ENCODE data around the gene AGAP5. TPM values are rescaled to one million over a fixed set of nuclear protein-coding genes. Genes with fewer than 3 reads are reported as not detected.

Gene AGAP5
- total and polyA plus RNA-seq, 2 of the 13 experiments (the other 11 are each of a cell fraction or from before 2014, with no cell fraction given), result 5.3 to 7.9 TPM

GRCh38 chr10:73730153-73730906 lies 32.4 kb upstream of the AGAP5 start (continued):
- no peak for TF ChIP-seq ZNF549 (CRISPR knock-in tag; IDR thresholded peaks at IDR 0.05)
- peak; percentile 87 for TF ChIP-seq ZNF670 (CRISPR knock-in tag; IDR thresholded peaks at IDR 0.05; ENCODE audit: borderline replicate concordance)
- TF ChIP-seq PHF20 (CRISPR knock-in tag; IDR thresholded peaks at IDR 0.05), result peak; percentile 96
- TF ChIP-seq, protein P1, sequence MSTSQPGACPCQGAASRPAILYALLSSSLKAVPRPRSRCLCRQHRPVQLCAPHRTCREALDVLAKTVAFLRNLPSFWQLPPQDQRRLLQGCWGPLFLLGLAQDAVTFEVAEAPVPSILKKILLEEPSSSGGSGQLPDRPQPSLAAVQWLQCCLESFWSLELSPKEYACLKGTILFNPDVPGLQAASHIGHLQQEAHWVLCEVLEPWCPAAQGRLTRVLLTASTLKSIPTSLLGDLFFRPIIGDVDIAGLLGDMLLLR (CRISPR knock-in tag; IDR thresholded peaks at IDR 0.05), result peak; percentile 50; the same call in 1 of the 2 replicates
- TF ChIP-seq, protein P2, sequence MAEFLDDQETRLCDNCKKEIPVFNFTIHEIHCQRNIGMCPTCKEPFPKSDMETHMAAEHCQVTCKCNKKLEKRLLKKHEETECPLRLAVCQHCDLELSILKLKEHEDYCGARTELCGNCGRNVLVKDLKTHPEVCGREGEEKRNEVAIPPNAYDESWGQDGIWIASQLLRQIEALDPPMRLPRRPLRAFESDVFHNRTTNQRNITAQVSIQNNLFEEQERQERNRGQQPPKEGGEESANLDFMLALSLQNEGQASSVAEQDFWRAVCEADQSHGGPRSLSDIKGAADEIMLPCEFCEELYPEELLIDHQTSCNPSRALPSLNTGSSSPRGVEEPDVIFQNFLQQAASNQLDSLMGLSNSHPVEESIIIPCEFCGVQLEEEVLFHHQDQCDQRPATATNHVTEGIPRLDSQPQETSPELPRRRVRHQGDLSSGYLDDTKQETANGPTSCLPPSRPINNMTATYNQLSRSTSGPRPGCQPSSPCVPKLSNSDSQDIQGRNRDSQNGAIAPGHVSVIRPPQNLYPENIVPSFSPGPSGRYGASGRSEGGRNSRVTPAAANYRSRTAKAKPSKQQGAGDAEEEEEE (CRISPR knock-in tag; IDR thresholded peaks at IDR 0.05; ENCODE audit: borderline replicate concordance), result no peak
- TF ChIP-seq, protein P3, sequence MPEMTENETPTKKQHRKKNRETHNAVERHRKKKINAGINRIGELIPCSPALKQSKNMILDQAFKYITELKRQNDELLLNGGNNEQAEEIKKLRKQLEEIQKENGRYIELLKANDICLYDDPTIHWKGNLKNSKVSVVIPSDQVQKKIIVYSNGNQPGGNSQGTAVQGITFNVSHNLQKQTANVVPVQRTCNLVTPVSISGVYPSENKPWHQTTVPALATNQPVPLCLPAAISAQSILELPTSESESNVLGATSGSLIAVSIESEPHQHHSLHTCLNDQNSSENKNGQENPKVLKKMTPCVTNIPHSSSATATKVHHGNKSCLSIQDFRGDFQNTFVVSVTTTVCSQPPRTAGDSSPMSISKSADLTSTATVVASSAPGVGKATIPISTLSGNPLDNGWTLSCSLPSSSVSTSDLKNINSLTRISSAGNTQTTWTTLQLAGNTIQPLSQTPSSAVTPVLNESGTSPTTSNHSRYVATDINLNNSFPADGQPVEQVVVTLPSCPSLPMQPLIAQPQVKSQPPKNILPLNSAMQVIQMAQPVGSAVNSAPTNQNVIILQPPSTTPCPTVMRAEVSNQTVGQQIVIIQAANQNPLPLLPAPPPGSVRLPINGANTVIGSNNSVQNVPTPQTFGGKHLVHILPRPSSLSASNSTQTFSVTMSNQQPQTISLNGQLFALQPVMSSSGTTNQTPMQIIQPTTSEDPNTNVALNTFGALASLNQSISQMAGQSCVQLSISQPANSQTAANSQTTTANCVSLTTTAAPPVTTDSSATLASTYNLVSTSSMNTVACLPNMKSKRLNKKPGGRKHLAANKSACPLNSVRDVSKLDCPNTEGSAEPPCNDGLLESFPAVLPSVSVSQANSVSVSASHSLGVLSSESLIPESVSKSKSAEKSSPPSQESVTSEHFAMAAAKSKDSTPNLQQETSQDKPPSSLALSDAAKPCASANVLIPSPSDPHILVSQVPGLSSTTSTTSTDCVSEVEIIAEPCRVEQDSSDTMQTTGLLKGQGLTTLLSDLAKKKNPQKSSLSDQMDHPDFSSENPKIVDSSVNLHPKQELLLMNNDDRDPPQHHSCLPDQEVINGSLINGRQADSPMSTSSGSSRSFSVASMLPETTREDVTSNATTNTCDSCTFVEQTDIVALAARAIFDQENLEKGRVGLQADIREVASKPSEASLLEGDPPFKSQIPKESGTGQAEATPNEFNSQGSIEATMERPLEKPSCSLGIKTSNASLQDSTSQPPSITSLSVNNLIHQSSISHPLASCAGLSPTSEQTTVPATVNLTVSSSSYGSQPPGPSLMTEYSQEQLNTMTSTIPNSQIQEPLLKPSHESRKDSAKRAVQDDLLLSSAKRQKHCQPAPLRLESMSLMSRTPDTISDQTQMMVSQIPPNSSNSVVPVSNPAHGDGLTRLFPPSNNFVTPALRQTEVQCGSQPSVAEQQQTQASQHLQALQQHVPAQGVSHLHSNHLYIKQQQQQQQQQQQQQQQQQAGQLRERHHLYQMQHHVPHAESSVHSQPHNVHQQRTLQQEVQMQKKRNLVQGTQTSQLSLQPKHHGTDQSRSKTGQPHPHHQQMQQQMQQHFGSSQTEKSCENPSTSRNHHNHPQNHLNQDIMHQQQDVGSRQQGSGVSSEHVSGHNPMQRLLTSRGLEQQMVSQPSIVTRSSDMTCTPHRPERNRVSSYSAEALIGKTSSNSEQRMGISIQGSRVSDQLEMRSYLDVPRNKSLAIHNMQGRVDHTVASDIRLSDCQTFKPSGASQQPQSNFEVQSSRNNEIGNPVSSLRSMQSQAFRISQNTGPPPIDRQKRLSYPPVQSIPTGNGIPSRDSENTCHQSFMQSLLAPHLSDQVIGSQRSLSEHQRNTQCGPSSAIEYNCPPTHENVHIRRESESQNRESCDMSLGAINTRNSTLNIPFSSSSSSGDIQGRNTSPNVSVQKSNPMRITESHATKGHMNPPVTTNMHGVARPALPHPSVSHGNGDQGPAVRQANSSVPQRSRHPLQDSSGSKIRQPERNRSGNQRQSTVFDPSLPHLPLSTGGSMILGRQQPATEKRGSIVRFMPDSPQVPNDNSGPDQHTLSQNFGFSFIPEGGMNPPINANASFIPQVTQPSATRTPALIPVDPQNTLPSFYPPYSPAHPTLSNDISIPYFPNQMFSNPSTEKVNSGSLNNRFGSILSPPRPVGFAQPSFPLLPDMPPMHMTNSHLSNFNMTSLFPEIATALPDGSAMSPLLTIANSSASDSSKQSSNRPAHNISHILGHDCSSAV (CRISPR knock-in tag; IDR thresholded peaks at IDR 0.05; ENCODE audit: borderline replicate concordance), result no peak
- peak; percentile 66; the same call in 1 of the 2 replicates for TF ChIP-seq ZNF768 (CRISPR knock-in tag; IDR thresholded peaks at IDR 0.05)
- no peak for TF ChIP-seq NPAS2 (CRISPR knock-in tag; IDR thresholded peaks at IDR 0.05; ENCODE audit: borderline replicate concordance)

Data from HepG2 (cell line).